ENCODE data around the gene FUT2.
"Not testable (repeated sequence)": the region's sequence is repeated elsewhere in the genome, so short reads cannot be mapped to it uniquely, and the experiment has no call there.

DNA sequence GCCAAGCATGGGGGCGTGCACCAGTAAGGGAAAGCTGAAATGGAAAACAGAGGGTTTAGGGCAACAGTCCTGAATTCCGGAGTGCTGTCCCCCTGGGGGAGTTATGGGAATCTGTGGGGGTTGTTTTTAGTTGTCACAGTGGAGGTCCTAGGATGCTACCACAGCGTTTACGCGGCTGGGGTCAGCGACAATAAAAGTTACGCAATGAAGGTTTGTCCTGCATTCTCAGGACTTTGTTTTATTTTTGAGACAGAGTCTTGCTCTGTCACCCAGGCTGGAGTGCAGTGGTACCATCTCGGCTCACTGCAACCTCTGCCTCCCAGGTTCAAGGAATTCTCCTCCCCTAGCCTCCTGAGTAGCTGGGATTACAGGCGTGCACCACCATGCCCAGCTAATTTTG lies 2.1 kb upstream of the FUT2 start:
- TF ChIP-seq ZNF140, ZNF157, KLF1 (tag by site-specific recombination; IDR thresholded peaks at IDR 0.05): not testable (repeated sequence)
- TF ChIP-seq, protein P1, sequence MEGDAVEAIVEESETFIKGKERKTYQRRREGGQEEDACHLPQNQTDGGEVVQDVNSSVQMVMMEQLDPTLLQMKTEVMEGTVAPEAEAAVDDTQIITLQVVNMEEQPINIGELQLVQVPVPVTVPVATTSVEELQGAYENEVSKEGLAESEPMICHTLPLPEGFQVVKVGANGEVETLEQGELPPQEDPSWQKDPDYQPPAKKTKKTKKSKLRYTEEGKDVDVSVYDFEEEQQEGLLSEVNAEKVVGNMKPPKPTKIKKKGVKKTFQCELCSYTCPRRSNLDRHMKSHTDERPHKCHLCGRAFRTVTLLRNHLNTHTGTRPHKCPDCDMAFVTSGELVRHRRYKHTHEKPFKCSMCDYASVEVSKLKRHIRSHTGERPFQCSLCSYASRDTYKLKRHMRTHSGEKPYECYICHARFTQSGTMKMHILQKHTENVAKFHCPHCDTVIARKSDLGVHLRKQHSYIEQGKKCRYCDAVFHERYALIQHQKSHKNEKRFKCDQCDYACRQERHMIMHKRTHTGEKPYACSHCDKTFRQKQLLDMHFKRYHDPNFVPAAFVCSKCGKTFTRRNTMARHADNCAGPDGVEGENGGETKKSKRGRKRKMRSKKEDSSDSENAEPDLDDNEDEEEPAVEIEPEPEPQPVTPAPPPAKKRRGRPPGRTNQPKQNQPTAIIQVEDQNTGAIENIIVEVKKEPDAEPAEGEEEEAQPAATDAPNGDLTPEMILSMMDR (tag by site-specific recombination; IDR thresholded peaks at IDR 0.05) = not testable (repeated sequence)

Measured in HEK293 (cell line).